ENCODE data around the gene CST6.

Gene CST6, protein sequence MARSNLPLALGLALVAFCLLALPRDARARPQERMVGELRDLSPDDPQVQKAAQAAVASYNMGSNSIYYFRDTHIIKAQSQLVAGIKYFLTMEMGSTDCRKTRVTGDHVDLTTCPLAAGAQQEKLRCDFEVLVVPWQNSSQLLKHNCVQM

DNA sequence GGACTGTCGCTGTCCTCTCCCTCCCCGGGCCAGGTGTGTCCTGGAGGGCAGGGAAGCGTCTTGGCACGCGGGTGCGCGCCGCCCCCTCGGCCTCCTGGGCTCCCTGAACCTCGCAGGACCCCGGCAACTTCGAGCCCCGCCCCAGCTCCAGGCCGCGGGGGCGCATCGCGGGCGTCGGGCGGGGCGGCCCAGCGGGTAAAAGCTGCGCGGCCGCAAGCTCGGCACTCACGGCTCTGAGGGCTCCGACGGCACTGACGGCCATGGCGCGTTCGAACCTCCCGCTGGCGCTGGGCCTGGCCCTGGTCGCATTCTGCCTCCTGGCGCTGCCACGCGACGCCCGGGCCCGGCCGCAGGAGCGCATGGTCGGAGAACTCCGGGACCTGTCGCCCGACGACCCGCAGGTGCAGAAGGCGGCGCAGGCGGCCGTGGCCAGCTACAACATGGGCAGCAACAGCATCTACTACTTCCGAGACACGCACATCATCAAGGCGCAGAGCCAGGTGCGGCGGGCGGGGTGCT is at the start of gene CST6:
Gene CST6, plus strand, starts transcription at position 224 of the 519 bp plus-strand sequence. Its CDS starts 37 bp downstream, at position 261.
- Histone ChIP-seq H3K27ac (ENCODE audit: low read depth, low read length) (no peak within 1 kb of the TSS), H3K79me2 (ENCODE audit: control insufficient read depth, insufficient read depth, low read length, unreplicated experiment) (peaks cover 2% of the 10 kb centered on the region), H3K4me3 (ENCODE audit: low read depth, low read length) (no peak within 1 kb of the TSS), H3K27me3 (ENCODE audit: insufficient read depth, low read length) (peaks cover 4% of the 10 kb centered on the region; the same call in 1 of the 2 replicates), H2AFZ (ENCODE audit: low read length, unreplicated experiment) (peak within 1 kb of the TSS; percentile 6), H3K36me3 (ENCODE audit: insufficient read depth, low read length) (no peaks in the 10 kb centered on the region), H3K4me1 (ENCODE audit: control insufficient read depth, insufficient read depth, low read length, unreplicated experiment) (peaks cover 41% of the 10 kb centered on the region)

- Histone ChIP-seq H3K4me3 (ENCODE audit: low read depth, low read length) (peak overlapping the region; percentile 99), H2AFZ (ENCODE audit: low read length, unreplicated experiment) (no peak overlapping the region), H3K79me2 (ENCODE audit: control insufficient read depth, insufficient read depth, low read length, unreplicated experiment) (peaks cover 39% of the 10 kb centered on the region), H3K4me1 (ENCODE audit: control insufficient read depth, insufficient read depth, low read length, unreplicated experiment) (peaks cover 15% of the 10 kb centered on the region), H3K36me3 (ENCODE audit: insufficient read depth, low read length) (peaks cover 20% of the 10 kb centered on the region; the same call in 1 of the 2 replicates), H3K27ac (ENCODE audit: low read depth, low read length) (peak overlapping the region; percentile 32), H3K27me3 (ENCODE audit: insufficient read depth, low read length) (no peaks in the 10 kb centered on the region)
Observed at GRCh38 chr11:65962141-65962564, 49.7 kb upstream of the CST6 start.

- Histone ChIP-seq H3K4me3 (ENCODE audit: low read depth, low read length) (no peak overlapping the region), H2AFZ (ENCODE audit: low read length, unreplicated experiment) (no peak overlapping the region), H3K4me1 (ENCODE audit: control insufficient read depth, insufficient read depth, low read length, unreplicated experiment) (peaks cover 15% of the 10 kb centered on the region), H3K27ac (ENCODE audit: low read depth, low read length) (no peak overlapping the region), H3K27me3 (ENCODE audit: insufficient read depth, low read length) (no peaks in the 10 kb centered on the region), H3K79me2 (ENCODE audit: control insufficient read depth, insufficient read depth, low read length, unreplicated experiment) (peaks cover 39% of the 10 kb centered on the region), H3K36me3 (ENCODE audit: insufficient read depth, low read length) (peaks cover 24% of the 10 kb centered on the region; the same call in 1 of the 2 replicates)
Observed at GRCh38 chr11:65964906-65965305, 46.9 kb upstream of the CST6 start.

DNA sequence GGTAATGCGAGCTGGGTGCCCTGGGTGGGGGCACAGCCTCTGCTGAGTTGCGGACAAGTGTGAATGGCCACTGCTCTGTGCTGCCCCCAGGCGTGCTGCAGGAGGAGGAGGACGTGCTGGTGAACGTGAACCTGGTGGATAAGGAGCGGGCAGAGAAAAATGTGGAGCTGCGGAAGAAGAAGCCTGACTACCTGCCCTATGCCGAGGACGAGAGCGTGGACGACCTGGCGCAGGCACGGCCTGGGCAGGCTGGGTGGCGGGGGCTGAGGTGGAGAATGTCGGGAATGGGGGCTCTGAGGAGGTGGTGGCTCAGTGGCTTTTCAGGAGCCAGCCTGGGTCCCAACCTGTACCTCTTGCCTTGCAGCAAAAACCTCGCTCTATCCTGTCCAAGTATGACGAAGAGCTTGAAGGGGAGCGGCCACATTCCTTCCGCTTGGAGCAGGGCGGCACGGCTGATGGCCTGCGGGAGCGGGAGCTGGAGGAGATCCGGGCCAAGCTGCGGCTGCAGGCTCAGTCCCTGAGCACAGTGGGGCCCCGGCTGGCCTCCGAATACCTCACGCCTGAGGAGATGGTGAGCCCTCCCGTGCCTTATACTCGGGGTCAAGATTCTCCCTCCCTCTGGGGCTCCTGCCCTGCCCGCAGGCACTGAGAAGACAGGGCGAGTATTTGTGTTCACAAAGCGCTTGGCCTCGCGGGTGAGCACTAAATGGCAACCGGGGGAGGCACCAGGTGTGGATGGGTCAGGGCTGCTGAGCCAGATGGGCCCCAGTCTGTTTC is 45.6 kb upstream of the CST6 start:
- no peak overlapping the region for H2AFZ ChIP-seq (ENCODE audit: low read length, unreplicated experiment)
- peaks cover 24% of the 10 kb centered on the region; the same call in 1 of the 2 replicates for H3K36me3 ChIP-seq (ENCODE audit: insufficient read depth, low read length)
- no peaks in the 10 kb centered on the region for H3K27me3 ChIP-seq (ENCODE audit: insufficient read depth, low read length)

GRCh38 chr11:65967329-65967934 is 44.4 kb upstream of the CST6 start:
- Histone ChIP-seq H3K36me3 (ENCODE audit: insufficient read depth, low read length) (peaks cover 24% of the 10 kb centered on the region; the same call in 1 of the 2 replicates), H3K4me1 (ENCODE audit: control insufficient read depth, insufficient read depth, low read length, unreplicated experiment) (peaks cover 15% of the 10 kb centered on the region), H3K79me2 (ENCODE audit: control insufficient read depth, insufficient read depth, low read length, unreplicated experiment) (peaks cover 24% of the 10 kb centered on the region), H2AFZ (ENCODE audit: low read length, unreplicated experiment) (no peak overlapping the region), H3K27ac (ENCODE audit: low read depth, low read length) (no peak overlapping the region), H3K27me3 (ENCODE audit: insufficient read depth, low read length) (no peaks in the 10 kb centered on the region), H3K4me3 (ENCODE audit: low read depth, low read length) (no peak overlapping the region)

More for the DNA sequence above, 45.6 kb upstream of the CST6 start:
- peaks cover 15% of the 10 kb centered on the region for H3K4me1 ChIP-seq (ENCODE audit: control insufficient read depth, insufficient read depth, low read length, unreplicated experiment)
- H3K4me3 ChIP-seq (ENCODE audit: low read depth, low read length) = no peak overlapping the region
- no peak overlapping the region for H3K27ac ChIP-seq (ENCODE audit: low read depth, low read length)
- peaks cover 33% of the 10 kb centered on the region for H3K79me2 ChIP-seq (ENCODE audit: control insufficient read depth, insufficient read depth, low read length, unreplicated experiment)

DNA sequence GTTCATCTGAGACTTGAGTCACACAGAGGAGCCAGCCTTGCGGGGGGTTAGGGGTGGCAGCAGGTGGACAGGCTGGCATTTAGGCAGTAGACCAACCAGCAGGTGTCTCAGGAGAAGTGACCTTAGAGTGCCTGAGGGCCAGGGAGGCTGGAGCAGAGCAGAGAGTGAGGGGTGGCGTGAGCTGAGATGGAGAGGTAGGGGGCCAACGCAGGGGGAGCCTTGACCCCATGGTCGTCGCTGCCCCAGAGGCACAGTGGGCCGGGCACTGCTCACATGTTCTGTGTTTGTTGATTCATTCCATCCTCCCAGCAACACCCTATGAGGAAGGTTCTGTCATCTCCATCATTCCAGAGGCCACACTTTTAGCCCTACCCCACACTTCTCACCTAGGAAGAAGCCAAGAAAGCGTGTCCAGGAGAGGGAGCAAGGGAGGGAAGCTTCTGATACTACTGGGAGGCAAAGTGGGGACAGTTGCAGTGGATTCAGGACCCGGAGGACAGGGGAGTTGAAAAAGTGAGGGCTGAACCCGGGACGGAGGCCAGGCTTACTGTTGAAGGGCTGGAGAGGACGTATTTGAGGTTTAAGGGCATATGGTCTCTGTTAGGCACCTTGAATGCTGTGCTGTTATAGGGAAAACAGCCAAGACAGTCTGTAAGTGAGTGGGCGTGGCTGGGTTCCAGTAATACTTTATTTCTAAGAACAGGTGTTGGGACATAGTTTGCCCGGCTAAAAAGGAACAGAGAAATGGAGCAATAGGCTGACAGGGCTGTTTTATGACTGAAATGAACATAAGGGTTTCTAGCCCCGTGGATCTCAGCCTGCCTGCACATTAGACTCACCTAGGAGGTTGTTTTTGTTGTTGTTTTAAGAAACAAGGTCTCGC is 43.0 kb upstream of the CST6 start:
- Histone ChIP-seq H2AFZ (ENCODE audit: low read length, unreplicated experiment) (no peak overlapping the region), H3K27me3 (ENCODE audit: insufficient read depth, low read length) (no peaks in the 10 kb centered on the region), H3K4me3 (ENCODE audit: low read depth, low read length) (no peak overlapping the region), H3K4me1 (ENCODE audit: control insufficient read depth, insufficient read depth, low read length, unreplicated experiment) (peaks cover 12% of the 10 kb centered on the region), H3K27ac (ENCODE audit: low read depth, low read length) (no peak overlapping the region), H3K36me3 (ENCODE audit: insufficient read depth, low read length) (peaks cover 24% of the 10 kb centered on the region; the same call in 1 of the 2 replicates), H3K79me2 (ENCODE audit: control insufficient read depth, insufficient read depth, low read length, unreplicated experiment) (peaks cover 10% of the 10 kb centered on the region)

- H3K36me3 ChIP-seq (ENCODE audit: insufficient read depth, low read length) = 0 out of 2 replicates have a peak, but pooled peaks cover 4% of the 10 kb centered on the region
- no peaks in the 10 kb centered on the region for H3K79me2 ChIP-seq (ENCODE audit: control insufficient read depth, insufficient read depth, low read length, unreplicated experiment)
- H3K4me1 ChIP-seq (ENCODE audit: control insufficient read depth, insufficient read depth, low read length, unreplicated experiment) = peaks cover 7% of the 10 kb centered on the region
- H3K27me3 ChIP-seq (ENCODE audit: insufficient read depth, low read length) = no peaks in the 10 kb centered on the region
- no peak overlapping the region for H2AFZ ChIP-seq (ENCODE audit: low read length, unreplicated experiment)
- H3K4me3 ChIP-seq (ENCODE audit: low read depth, low read length) = no peak overlapping the region
- H3K27ac ChIP-seq (ENCODE audit: low read depth, low read length) = no peak overlapping the region
Observed at GRCh38 chr11:65972116-65972515, 39.7 kb upstream of the CST6 start.

GRCh38 chr11:65973439-65974110 is 38.2 kb upstream of the CST6 start:
- no peaks in the 10 kb centered on the region for H3K27me3 ChIP-seq (ENCODE audit: insufficient read depth, low read length)
- H3K36me3 ChIP-seq (ENCODE audit: insufficient read depth, low read length) = peaks cover 9% of the 10 kb centered on the region; the same call in 1 of the 2 replicates
- no peak overlapping the region for H2AFZ ChIP-seq (ENCODE audit: low read length, unreplicated experiment)
- no peaks in the 10 kb centered on the region for H3K79me2 ChIP-seq (ENCODE audit: control insufficient read depth, insufficient read depth, low read length, unreplicated experiment)
- H3K4me3 ChIP-seq (ENCODE audit: low read depth, low read length) = no peak overlapping the region
- H3K27ac ChIP-seq (ENCODE audit: low read depth, low read length) = no peak overlapping the region
- H3K4me1 ChIP-seq (ENCODE audit: control insufficient read depth, insufficient read depth, low read length, unreplicated experiment) = peaks cover 7% of the 10 kb centered on the region

DNA sequence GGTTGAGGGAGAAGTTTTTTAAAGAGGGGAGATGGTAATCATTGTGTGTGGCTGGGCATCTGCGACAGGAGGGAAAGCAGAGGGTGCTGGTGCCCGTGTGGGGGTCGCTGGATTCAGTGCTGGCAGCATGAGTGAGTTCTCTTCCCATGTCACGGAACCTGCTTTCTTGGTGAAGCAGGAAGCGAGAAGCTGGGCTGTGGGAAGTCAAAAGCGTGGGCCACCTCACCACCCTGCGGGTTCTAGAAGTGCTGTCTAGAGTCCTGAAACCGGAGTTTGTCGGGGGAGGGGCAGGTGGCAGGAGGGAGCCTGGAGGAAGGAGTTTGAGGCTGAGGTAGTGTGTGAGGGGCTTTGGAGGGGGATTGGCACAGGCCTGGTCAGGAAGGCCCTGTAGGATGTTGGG is 36.0 kb upstream of the CST6 start:
- Histone ChIP-seq H2AFZ (ENCODE audit: low read length, unreplicated experiment) (no peak overlapping the region), H3K79me2 (ENCODE audit: control insufficient read depth, insufficient read depth, low read length, unreplicated experiment) (no peaks in the 10 kb centered on the region), H3K4me3 (ENCODE audit: low read depth, low read length) (no peak overlapping the region), H3K36me3 (ENCODE audit: insufficient read depth, low read length) (peaks cover 5% of the 10 kb centered on the region; the same call in 1 of the 2 replicates), H3K27me3 (ENCODE audit: insufficient read depth, low read length) (no peaks in the 10 kb centered on the region), H3K4me1 (ENCODE audit: control insufficient read depth, insufficient read depth, low read length, unreplicated experiment) (peaks cover 7% of the 10 kb centered on the region), H3K27ac (ENCODE audit: low read depth, low read length) (no peak overlapping the region)
